Activated T-helper 9 cell treated with anti-CD3 and anti-CD28 coated beads, Interleukin-2, amount 50 U/mL, for 16 hours (primary cell): Measurements from ENCODE around the gene RABGGTB.
A peak's percentile ranks its signal among the peaks of the same experiment; 100 is the strongest.
"Not testable (repeated sequence)": the region's sequence is repeated elsewhere in the genome, so short reads cannot be mapped to it uniquely, and the experiment has no call there.

Experiments
- DNase-seq: peaks from one replicate; pipeline ENCODE4 v3.0.0-alpha.2; 2020; ENCODE audit warnings: low read depth

The RABGGTB gene

GRCh38 chr1:75785983-75786853 is at the start of gene RABGGTB:
Gene RABGGTB, plus strand, starts transcription at chr1:75786256. Its CDS starts 16 bp downstream, at chr1:75786272.
- peak; percentile 89 for DNase-seq

DNA sequence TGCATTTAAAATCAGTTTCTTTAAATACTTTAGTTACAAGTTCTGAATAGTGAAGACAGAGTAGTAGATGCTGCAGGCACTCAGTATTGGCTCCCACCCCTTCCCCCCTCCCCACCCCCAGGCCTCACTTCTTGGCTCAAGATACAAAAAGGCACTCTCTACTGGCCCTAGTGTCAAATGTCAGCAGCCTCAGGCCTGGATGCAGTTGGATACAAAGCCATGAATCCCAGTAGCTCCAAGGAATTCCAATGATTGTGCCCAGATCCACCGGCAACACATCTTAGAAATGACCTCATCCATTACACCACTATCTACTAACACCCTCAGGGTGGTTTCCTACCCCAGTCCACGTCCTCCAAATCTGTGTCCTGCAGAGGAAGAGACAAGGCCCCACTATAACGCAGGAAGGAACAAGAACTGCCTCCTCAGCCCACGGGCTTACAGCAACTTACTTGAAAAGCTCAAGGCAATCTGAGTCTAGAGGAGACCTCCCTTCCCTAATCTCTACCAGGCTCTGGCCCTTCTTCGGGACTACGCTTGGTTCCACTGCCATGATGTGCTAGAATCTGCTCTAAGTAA is 43.9 kb upstream of the RABGGTB start:
- DNase-seq = no peak

DNA sequence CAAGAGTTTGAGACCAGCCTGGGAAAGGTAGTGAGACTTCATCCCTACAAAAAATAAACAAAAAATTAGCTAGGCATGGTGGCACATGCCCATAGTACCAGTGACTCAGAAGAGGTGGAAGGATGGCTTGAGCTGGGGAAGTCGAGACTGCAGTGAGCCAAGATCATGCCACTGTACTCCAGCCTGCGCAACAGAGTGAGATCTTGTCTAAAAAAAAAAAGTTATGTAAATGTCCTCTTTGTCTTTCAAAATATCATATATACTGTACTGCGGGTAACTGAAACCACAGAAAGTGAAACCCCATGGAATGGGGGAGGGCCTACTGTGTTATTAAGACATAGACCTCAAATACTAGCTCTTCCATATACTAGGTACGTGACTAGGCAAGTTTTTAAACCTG is 40.8 kb upstream of the RABGGTB start:
- no peak for DNase-seq

DNA sequence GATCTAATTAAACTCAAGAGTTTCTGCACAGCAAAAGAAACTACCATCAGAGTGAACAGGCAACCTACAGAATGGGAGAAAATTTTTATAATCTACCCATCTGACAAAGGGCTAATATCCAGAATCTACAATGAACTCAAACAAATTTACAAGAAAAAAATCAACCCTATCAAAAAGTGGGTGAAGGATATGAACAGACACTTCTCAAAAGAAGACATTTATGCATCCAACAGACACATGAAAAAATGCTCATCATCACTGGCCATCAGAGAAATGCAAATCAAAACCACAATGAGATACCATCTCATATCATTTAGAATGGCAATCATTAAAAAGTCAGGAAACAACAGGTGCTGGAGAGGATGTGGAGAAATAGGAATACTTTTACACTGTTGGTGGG is 28.8 kb upstream of the RABGGTB start:
- DNase-seq = not testable (repeated sequence)

- not testable (repeated sequence) for DNase-seq
These were observed 27.5 kb upstream of the RABGGTB start for GRCh38 chr1:75758543-75758942.

- no peak for DNase-seq
These were observed 21.9 kb upstream of the RABGGTB start for GRCh38 chr1:75764057-75764655.

- no peak for DNase-seq
These were observed 20.2 kb upstream of the RABGGTB start for GRCh38 chr1:75765697-75766355.

DNA sequence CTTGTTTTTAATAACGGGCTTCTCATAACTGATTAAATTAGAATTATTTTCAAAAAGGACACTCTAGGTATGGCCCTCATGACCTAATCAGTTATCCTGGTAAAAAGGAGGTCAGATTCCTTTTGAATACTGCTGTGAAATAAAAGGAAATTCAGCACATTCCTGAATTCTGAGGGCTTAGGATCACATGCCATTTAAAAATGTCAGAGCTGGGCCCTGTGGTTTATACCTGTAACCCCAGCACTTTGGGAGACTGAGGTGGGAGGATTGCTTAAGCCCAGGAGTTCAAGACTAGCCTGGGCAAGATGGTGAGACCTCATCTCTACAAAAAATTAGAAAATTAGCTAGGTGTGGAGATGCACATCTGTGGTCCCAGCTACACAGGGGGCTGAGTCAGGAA is 18.0 kb upstream of the RABGGTB start:
- no peak for DNase-seq

- no peak for DNase-seq
These were observed 15.3 kb upstream of the RABGGTB start for GRCh38 chr1:75770761-75771160.

GRCh38 chr1:75771978-75772377 is 14.1 kb upstream of the RABGGTB start:
- no peak for DNase-seq

GRCh38 chr1:75777812-75778211 is 8.2 kb upstream of the RABGGTB start:
- DNase-seq = not testable (repeated sequence)

DNA sequence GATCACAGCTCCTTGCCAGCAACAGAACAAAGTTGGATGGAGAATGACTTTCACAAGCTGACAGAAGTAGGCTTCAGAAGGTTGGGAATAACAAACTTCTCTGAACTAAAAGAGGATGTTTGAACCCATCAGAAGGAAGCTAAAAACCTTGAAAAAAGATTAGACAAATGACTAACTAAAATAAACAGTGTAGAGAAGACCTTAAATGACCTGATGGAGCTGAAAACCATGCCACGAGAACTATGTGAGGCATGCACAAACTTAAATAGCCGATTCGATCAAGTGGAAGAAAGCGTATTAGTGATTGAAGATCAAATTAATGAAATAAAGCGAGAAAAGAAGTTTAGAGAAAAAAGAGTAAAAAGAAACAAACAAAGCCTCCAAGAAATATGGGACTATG is 7.4 kb upstream of the RABGGTB start:
- DNase-seq = not testable (repeated sequence)

GRCh38 chr1:75780183-75780582 is 5.9 kb upstream of the RABGGTB start:
- not testable (repeated sequence) for DNase-seq

DNA sequence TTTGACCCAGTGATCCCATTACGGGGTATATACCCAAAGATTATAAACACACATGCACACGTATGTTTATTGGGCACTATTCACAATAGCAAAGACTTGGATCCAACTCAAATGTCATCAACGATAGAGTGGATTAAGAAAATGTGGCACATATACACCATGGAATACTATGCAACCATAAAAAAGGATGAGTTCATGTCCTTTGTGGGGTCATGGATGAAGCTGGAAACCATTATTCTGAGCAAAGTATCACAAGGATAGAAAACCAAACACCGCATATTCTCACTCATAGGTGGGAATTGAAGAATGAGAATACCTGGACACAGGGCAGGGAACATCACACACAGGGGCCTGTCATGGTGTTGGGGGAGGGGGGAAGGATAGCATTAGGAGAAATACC is 2.1 kb upstream of the RABGGTB start:
- DNase-seq = not testable (repeated sequence)

DNA sequence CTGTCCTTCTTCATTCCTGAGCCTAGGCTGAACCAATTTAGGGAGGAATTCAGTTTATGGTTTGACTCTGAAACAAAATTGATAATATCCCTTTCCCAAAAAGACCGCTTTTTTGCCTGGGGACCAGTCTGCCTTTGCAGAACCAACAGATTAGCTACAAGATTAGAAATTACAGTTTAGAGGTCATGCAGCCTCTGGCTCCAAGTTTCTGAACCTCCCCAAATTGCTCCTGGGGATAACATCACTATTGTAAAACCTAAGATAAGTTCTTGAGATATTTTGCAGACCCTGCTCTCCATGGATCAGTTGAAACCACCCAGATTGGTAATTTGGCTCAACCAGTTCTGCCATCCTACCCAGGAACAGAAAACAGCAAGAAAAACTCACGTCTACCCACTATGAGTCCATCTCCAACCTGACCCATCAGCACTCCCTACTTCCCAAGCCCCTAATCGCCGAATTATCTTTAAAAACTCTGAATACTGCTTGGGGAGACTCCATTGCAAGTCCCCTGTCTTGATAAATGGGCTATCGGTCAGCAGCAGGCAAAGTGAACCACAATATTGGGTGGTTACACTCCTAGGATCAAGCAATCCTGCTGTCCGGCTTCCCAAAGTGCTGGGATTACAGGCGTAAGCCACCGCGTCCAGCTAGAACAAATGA is 605 bp upstream of the RABGGTB start:
- no peak for DNase-seq

GRCh38 chr1:75786901-75787493 is 941 bp downstream of the RABGGTB start:
- DNase-seq = no peak

GRCh38 chr1:75787524-75787923 is 1.5 kb downstream of the RABGGTB start:
- no peak for DNase-seq

DNA sequence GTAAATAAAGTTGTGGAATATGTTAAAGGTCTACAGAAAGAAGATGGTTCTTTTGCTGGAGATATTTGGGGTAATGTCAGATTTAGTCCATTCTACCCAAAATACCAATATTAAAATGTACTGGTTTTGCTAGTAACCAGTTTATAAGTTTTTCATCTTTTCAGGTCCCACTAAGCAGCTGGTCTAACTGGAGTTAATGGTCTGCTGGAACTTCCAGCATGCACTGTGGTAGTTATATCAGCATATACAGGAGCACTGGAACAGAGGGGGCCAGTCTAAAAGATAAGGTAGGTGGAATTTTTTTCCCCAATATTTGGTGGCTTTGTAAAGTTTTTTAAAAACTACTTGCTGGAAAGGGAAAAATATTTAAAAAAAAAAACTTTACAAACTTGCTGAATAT is 3.9 kb downstream of the RABGGTB start:
- no peak for DNase-seq

- DNase-seq = no peak
These were observed 5.0 kb downstream of the RABGGTB start for GRCh38 chr1:75791022-75791421.

DNA sequence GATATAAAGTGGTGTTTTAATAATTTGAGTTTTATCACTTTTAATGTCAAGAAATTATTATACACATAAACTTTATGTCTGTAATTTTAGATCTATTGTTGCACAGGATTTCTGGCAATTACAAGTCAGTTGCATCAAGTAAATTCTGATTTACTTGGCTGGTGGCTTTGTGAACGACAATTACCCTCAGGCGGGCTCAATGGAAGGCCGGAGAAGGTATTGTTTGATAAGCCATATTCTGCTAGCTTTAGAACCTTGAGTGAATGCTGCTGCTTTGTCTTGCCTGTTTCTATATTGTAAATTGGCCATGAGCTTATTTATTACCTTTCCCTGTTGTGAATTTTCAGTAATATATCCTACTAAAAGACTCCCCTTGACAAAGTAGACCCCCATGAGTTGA is 6.0 kb downstream of the RABGGTB start:
- DNase-seq = no peak

DNA sequence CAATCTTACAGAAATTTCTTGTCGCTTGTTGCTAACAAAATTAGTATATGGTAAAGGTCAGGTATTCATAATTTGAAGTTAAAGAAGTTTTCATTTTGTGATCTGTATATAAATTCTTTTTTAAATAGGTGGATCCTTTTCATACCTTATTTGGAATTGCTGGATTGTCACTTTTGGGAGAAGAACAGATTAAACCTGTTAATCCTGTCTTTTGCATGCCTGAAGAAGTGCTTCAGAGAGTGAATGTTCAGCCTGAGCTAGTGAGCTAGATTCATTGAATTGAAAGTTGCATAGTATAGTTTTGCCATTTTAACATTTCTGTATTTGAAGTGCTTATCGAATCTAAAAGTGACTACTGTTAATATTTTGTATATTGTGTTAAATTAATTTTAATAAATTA is 8.3 kb downstream of the RABGGTB start:
- DNase-seq = no peak
